Naive thymus-derived CD4-positive, alpha-beta T cell (primary cell): ENCODE measurements around the gene CDH9. TPM values are rescaled to one million over a fixed set of nuclear protein-coding genes. Genes with fewer than 3 reads are reported as not detected.

Source experiments
- ATAC-seq: fragments of 150-1000 bp; cut with Tn5 transposase; 2 replicates; pipeline ENCODE4 v1.10.0; 2021; ENCODE audit warnings: mild to moderate bottlenecking, moderate library complexity
- CTCF ChIA-PET: fragments of 350-600 bp; sonication (Branson Sonifier 250); formaldehyde crosslinking; loops from one replicate; lab custom pipeline; 2021; ENCODE audit warnings: antibody characterized with exemption; lab: Charles Lee
- POLR2A ChIA-PET: fragments of 350-600 bp; sonication (Branson Sonifier 250); formaldehyde crosslinking; loops from one replicate; lab custom pipeline; 2021; ENCODE audit warnings: antibody characterized with exemption, inconsistent platforms; lab: Charles Lee
- DNase-seq, 9 donors: peaks; one replicate each; pipeline versions ENCODE4 v3.0.0 to v3.0.0-alpha.2; 2020 to 2022; ENCODE audit warnings: mixed read lengths in 1 of 9
- H3K27ac ChIP-seq: one replicate; pipeline ENCODE4 v1.7.0; 2013; ENCODE audit warnings: mild to moderate bottlenecking, low read depth, low read length, moderate library complexity
- H3K27me3 ChIP-seq, 2 donors: one replicate each; pipeline ENCODE4 v1.7.0; 2013; ENCODE audit warnings: low read length in 2 of 2, mild to moderate bottlenecking in 2 of 2, moderate library complexity in 2 of 2; ENCODE audit not compliant: control insufficient read depth in 2 of 2, insufficient read depth in 2 of 2
- H3K36me3 ChIP-seq, 3 experiments: 1 replicate in 2 of 3; 2 replicates in 1 of 3; pipeline ENCODE4 v1.7.0; 2013; ENCODE audit warnings: low read length in 3 of 3, mild to moderate bottlenecking in 3 of 3, moderate library complexity in 1 of 3; ENCODE audit not compliant: insufficient read depth in 3 of 3, control insufficient read depth in 2 of 3
- H3K4me1 ChIP-seq, 2 donors: one replicate each; pipeline ENCODE4 v1.7.0; 2013; ENCODE audit warnings: low read length in 2 of 2, mild to moderate bottlenecking in 2 of 2, moderate library complexity in 1 of 2; ENCODE audit not compliant: control insufficient read depth in 2 of 2, insufficient read depth in 2 of 2
- H3K4me3 ChIP-seq: 2 replicates; pipeline ENCODE4 v1.7.0; 2013; ENCODE audit warnings: mild to moderate bottlenecking, low read length
- H3K9me3 ChIP-seq, 3 experiments: 1 replicate in 2 of 3; 2 replicates in 1 of 3; pipeline ENCODE4 v1.7.0; 2013; ENCODE audit warnings: low read length in 3 of 3; ENCODE audit not compliant: control insufficient read depth in 2 of 3
- H3K27ac Mint-ChIP-seq, 9 donors: one replicate each; pipeline ENCODE4 v1.8.0; 2020 to 2022; ENCODE audit warnings: mixed read lengths in 9 of 9, mild to moderate bottlenecking in 8 of 9, moderate library complexity in 5 of 9, inconsistent platforms in 2 of 9
- H3K27me3 Mint-ChIP-seq, 5 donors: one replicate each; pipeline ENCODE4 v1.8.0; 2021 to 2022; ENCODE audit warnings: mixed read lengths in 5 of 5, mild to moderate bottlenecking in 1 of 5
- H3K36me3 Mint-ChIP-seq, 5 donors: one replicate each; pipeline ENCODE4 v1.8.0; 2020 to 2022; ENCODE audit warnings: mixed read lengths in 5 of 5, mild to moderate bottlenecking in 3 of 5, inconsistent platforms in 1 of 5
- H3K4me1 Mint-ChIP-seq, 7 donors: one replicate each; pipeline ENCODE4 v1.8.0; 2020 to 2022; ENCODE audit warnings: mixed read lengths in 7 of 7, mild to moderate bottlenecking in 3 of 7, inconsistent platforms in 1 of 7
- H3K4me3 Mint-ChIP-seq, 10 donors: one replicate each; pipeline ENCODE4 v1.8.0; 2020 to 2022; ENCODE audit warnings: mild to moderate bottlenecking in 10 of 10, mixed read lengths in 10 of 10, moderate library complexity in 6 of 10, inconsistent platforms in 2 of 10
- H3K9me3 Mint-ChIP-seq, 11 donors: one replicate each; pipeline ENCODE4 v1.8.0; 2020 to 2022; ENCODE audit warnings: mixed read lengths in 11 of 11, mild to moderate bottlenecking in 4 of 11, inconsistent platforms in 1 of 11, moderate library complexity in 1 of 11
- intact Hi-C, 2 donors: fragments of 100-400 bp; cut with micrococcal nuclease; formaldehyde crosslinking; loops; one replicate each; pipeline ENCODE4 v1.15.1; 2023
- polyA plus RNA-seq, 2 donors: library from polyadenylated mRNA; unstranded; fragments of 300-500 nt; fragmentation: Illumina TruSeq; gene quantifications; one replicate each; pipeline ENCODE4 v1.2.3, GENCODE V29; 2021
- total RNA-seq, 6 experiments: library from RNA in 5 of 6; stranded (reverse) in 5 of 6; gene quantifications; 1 replicate in 5 of 6; 2 replicates in 1 of 6; pipeline ENCODE4 v1.2.3 and lab custom pipeline; 2021 to 2026

The CDH9 gene
- total RNA-seq (not detected), polyA plus RNA-seq (not detected), total RNA-seq (lab: John Stamatoyannopoulos, UW) (not detected)

- H3K36me3 Mint-ChIP-seq = no peaks in the 10 kb centered on the region
- no peaks in the 10 kb centered on the region for H3K4me1 ChIP-seq
- no peak within 1 kb of the TSS for H3K27ac Mint-ChIP-seq
- no peaks in the 10 kb centered on the region for H3K27me3 Mint-ChIP-seq
- intact Hi-C loops = no loop called here
- no peak within 1 kb of the TSS for H3K4me3 Mint-ChIP-seq
- ChIA-PET POLR2A (no interaction called here), CTCF (no interaction called here)
- DNase-seq (no peak), ATAC-seq (no peak)
- H3K9me3 ChIP-seq = no peaks in the 10 kb centered on the region
- no peak within 1 kb of the TSS for H3K4me3 ChIP-seq
- H3K4me1 Mint-ChIP-seq = no peaks in the 10 kb centered on the region
- H3K9me3 Mint-ChIP-seq = peaks cover 0 to 30% (median 2%) of the 10 kb centered on the region in 11 donors
- no peaks in the 10 kb centered on the region for H3K36me3 ChIP-seq
- H3K27me3 ChIP-seq = no peaks in the 10 kb centered on the region
- H3K27ac ChIP-seq = no peak within 1 kb of the TSS
Observed at GRCh38 chr5:27038476-27038875, at the start of gene CDH9. TSS of gene CDH9 (minus strand) at chr5:27038586. CDS start at chr5:26988333, 50,253 bp downstream.

GRCh38 chr5:27087747-27088146, 49.4 kb upstream of the CDH9 start:
- Histone ChIP-seq H3K9me3 (no peaks in the 10 kb centered on the region), H3K4me1 (no peaks in the 10 kb centered on the region), H3K36me3 (no peaks in the 10 kb centered on the region), H3K27me3 (no peaks in the 10 kb centered on the region), H3K27ac (no peak overlapping the region), H3K4me3 (no peak overlapping the region)
- CTCF ChIA-PET = no interaction called here
- Mint-ChIP-seq H3K4me3 (no peak overlapping the region), H3K4me1 (no peaks in the 10 kb centered on the region), H3K27me3 (no peaks in the 10 kb centered on the region), H3K36me3 (no peaks in the 10 kb centered on the region), H3K9me3 (peaks cover 0 to 10% (median 5%) of the 10 kb centered on the region in 11 donors), H3K27ac (no peak overlapping the region)
- intact Hi-C loops = no loop called here
- no peak for DNase-seq
- POLR2A ChIA-PET = no interaction called here
- no peak for ATAC-seq

GRCh38 chr5:27083449-27084415, 45.3 kb upstream of the CDH9 start:
- DNase-seq (no peak), ATAC-seq (no peak)
- H3K9me3 Mint-ChIP-seq = peaks cover 0 to 13% (median 6%) of the 10 kb centered on the region in 11 donors
- H3K27me3 ChIP-seq = no peaks in the 10 kb centered on the region
- intact Hi-C loops = no loop called here
- ChIA-PET POLR2A (interaction anchor here (0.5 kb wide), 1 partner anchor 11 kb away, joined by 3 read pairs; no protein-coding TSS in a partner anchor), CTCF (no interaction called here)
- no peaks in the 10 kb centered on the region for H3K4me1 Mint-ChIP-seq
- H3K36me3 Mint-ChIP-seq = no peaks in the 10 kb centered on the region
- H3K4me1 ChIP-seq = no peaks in the 10 kb centered on the region
- no peak overlapping the region for H3K4me3 Mint-ChIP-seq
- H3K36me3 ChIP-seq = no peaks in the 10 kb centered on the region
- no peaks in the 10 kb centered on the region for H3K27me3 Mint-ChIP-seq
- no peak overlapping the region for H3K27ac Mint-ChIP-seq
- no peak overlapping the region for H3K27ac ChIP-seq
- peaks cover 0 to 3% (median 0%) of the 10 kb centered on the region in 3 experiments for H3K9me3 ChIP-seq
- no peak overlapping the region for H3K4me3 ChIP-seq

DNA sequence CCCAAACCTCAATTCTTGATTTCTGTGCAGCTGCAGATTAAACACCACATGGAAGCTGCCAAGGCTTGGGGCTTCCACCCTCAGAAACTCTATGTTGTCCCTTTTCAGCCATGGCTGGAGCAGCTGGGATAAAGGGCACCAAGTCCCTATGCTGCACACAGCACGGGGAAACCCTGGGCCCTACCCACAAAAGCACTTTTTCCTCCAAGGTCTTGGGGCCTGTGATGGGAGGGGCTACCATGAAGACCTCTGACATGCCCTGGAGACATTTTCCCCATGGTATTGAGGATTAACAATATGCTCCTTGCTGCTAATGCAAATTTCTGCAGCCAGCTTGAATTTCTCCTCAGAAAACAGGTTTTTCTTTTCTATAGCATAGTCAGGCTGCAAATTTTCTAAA, 41.8 kb upstream of the CDH9 start:
- CTCF ChIA-PET = no interaction called here
- Mint-ChIP-seq H3K27me3 (no peaks in the 10 kb centered on the region), H3K4me1 (peaks cover 0 to 1% (median 0%) of the 10 kb centered on the region in 7 donors), H3K36me3 (no peaks in the 10 kb centered on the region), H3K9me3 (peaks cover 0 to 31% (median 12%) of the 10 kb centered on the region in 11 donors), H3K4me3 (no peak overlapping the region), H3K27ac (no peak overlapping the region)
- H3K27me3 ChIP-seq = no peaks in the 10 kb centered on the region
- ATAC-seq = no peak
- peaks cover 0 to 3% (median 0%) of the 10 kb centered on the region in 3 experiments for H3K9me3 ChIP-seq
- no peak for DNase-seq
- no peak overlapping the region for H3K4me3 ChIP-seq
- no peaks in the 10 kb centered on the region for H3K36me3 ChIP-seq
- no peaks in the 10 kb centered on the region for H3K4me1 ChIP-seq
- POLR2A ChIA-PET = no interaction called here
- intact Hi-C loops = no loop called here
- H3K27ac ChIP-seq = no peak overlapping the region

GRCh38 chr5:27062451-27062850, 24.1 kb upstream of the CDH9 start:
- ChIA-PET CTCF (no interaction called here), POLR2A (no interaction called here)
- no peaks in the 10 kb centered on the region for H3K36me3 ChIP-seq
- H3K4me3 Mint-ChIP-seq = no peak overlapping the region
- peaks cover 0 to 35% (median 7%) of the 10 kb centered on the region in 11 donors for H3K9me3 Mint-ChIP-seq
- no peak overlapping the region for H3K27ac Mint-ChIP-seq
- H3K27ac ChIP-seq = no peak overlapping the region
- no peak overlapping the region for H3K4me3 ChIP-seq
- intact Hi-C loops = no loop called here
- H3K36me3 Mint-ChIP-seq = no peaks in the 10 kb centered on the region
- H3K27me3 ChIP-seq = no peaks in the 10 kb centered on the region
- no peaks in the 10 kb centered on the region for H3K27me3 Mint-ChIP-seq
- DNase-seq (no peak), ATAC-seq (no peak)
- no peaks in the 10 kb centered on the region for H3K9me3 ChIP-seq
- no peaks in the 10 kb centered on the region for H3K4me1 Mint-ChIP-seq
- no peaks in the 10 kb centered on the region for H3K4me1 ChIP-seq

- POLR2A ChIA-PET = no interaction called here
- Mint-ChIP-seq H3K36me3 (no peaks in the 10 kb centered on the region), H3K4me3 (no peak overlapping the region), H3K27me3 (no peaks in the 10 kb centered on the region), H3K4me1 (no peaks in the 10 kb centered on the region), H3K9me3 (peaks cover 0 to 24% (median 5%) of the 10 kb centered on the region in 11 donors), H3K27ac (no peak overlapping the region)
- DNase-seq = no peak
- peaks cover 0 to 5% (median 0%) of the 10 kb centered on the region in 3 experiments for H3K9me3 ChIP-seq
- H3K4me1 ChIP-seq = no peaks in the 10 kb centered on the region
- no peak for ATAC-seq
- H3K4me3 ChIP-seq = no peak overlapping the region
- H3K27ac ChIP-seq = no peak overlapping the region
- intact Hi-C loops = no loop called here
- CTCF ChIA-PET = no interaction called here
- H3K27me3 ChIP-seq = no peaks in the 10 kb centered on the region
- no peaks in the 10 kb centered on the region for H3K36me3 ChIP-seq
Observed at GRCh38 chr5:27048510-27048909, 10.1 kb upstream of the CDH9 start.
